ENCODE measurements around the gene DUS1L.

The DUS1L gene

DNA sequence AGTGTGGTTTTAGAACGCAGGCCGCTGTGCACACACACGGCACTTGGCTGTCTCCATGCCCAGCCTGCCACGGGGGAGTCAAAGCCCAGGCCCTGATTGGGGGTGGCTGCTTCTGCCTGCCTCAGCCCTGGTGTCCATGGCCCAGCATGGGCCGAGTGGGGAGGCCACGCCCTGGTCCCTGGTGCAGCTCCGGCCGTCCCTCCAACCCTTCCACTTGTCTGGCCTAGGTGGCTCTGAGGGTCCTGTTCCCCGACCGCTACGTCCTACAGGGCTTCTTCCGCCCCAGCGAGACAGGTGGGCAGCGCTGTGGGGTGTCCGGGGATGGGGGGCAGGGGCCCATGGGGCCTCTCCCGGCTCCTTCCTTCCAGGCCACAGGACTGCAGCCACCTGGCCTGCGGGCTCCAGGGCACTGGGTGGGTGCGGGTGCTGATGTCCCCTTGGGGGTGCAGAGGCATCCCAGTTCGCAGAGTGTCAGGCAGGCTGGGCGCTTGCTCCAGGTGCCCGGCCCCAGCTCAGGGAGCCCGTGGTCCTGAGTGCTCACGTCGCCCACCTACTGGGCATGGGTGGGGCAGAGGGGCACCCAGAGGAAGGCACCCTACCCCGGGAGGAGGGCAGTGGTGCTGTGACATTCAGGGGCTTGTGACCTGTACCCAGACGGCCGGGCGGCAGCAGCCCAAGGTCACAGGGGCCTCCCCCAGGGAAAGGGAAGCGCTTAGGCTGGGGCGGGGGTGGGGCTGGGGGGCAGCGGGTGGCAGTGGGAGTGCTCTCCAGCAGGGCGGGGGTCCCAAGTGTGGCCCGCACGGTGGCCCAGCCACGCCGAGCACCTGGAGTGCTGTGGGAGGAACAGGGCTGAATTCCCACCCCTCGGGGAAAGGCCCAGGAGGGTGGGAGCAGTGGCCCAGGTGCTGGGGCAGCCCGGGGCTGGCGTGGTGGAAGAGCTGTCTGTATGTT lies 54.8 kb downstream of the DUS1L start:
- no peak for DNase-seq

- no peak for DNase-seq
Observed at GRCh38 chr17:82009413-82009812, 56.2 kb downstream of the DUS1L start.

DNA sequence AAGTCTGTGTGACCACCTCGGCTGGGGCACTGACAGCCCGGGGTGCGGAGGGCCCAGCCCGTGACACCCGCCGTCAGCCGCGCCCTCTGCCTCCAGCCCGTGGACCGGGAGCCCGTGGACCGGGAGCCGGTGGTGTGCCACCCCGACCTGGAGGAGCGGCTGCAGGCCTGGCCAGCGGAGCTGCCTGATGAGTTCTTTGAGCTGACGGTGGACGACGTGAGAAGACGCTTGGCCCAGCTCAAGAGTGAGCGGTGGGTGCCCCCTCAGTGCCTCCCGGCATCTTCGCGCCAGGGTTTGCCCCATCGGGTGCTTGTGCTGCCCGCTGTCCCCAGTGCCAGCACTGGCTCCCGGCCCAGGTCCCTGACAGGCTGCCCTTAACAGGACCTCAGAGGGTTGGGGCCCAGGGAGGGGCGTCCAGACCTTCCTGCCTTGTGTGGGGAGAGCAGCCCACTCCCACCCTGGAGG lies 56.6 kb downstream of the DUS1L start:
- DNase-seq, result no peak

DNA sequence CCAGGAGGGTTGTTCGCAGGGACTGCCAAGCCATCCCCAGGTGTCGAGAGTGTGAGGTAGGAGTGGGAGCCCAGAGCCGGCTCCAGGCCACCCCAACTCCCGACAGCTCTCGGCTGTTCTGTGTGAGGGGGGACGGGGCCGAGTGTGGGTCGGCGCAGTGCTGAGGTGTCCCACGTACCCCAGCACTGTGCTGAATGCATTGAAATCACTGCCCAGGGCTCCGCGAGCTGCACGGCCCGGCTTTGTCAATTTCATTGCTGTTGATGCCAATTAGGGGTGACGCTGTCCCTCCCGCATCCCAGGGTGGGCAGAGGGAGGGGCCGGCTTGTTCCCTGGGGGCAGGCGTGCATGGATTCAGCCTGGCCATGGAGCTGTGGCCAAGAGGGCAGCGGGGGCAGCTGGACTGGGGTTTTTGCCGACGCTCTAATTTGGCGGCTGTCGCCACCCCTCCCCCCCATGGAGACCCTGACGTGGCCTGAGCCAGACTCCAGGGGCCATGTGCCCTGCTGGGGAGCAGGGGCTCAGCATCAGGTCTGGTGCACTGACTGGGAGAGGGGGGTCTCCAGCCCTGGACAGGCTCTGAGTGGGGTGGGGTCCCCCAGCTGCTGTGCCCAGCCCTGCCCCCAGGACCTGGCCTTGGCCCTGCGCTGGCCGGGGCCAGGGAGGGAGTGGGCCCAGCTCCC lies 57.2 kb downstream of the DUS1L start:
- DNase-seq, result no peak

Measured in NK-92 treated with Interleukin-12 subunit alpha and Interleukin-12 subunit beta, amount 100 ng/mL, for 24 hours (cell line).